Measurements from ENCODE around the gene ICAM4. TPM values are rescaled to one million over a fixed set of nuclear protein-coding genes. Genes with fewer than 3 reads are reported as not detected.
A peak's percentile ranks its signal among the peaks of the same experiment; 100 is the strongest.

ICAM4 gene
- total RNA-seq, 1 donor from 2014 or later = 0.52 TPM

DNA sequence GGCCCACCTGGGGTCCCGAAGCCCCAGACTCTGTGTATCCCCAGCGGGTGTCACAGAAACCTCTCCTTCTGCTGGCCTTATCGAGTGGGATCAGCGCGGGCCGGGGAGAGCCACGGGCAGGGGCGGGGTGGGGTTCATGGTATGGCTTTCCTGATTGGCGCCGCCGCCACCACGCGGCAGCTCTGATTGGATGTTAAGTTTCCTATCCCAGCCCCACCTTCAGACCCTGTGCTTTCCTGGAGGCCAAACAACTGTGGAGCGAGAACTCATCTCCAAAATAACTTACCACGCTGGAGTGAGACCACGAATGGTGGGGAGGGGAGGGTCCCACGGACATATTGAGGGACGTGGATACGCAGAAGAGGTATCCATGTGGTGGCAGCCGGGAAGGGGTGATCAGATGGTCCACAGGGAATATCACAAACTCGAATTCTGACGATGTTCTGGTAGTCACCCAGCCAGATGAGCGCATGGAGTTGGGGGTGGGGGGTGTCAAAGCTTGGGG is 2.0 kb downstream of the ICAM4 start:
- ATAC-seq (no peak), DNase-seq (peak; percentile 50)
- intact Hi-C loops (cut with micrococcal nuclease) = loop anchor here (10.0 kb wide), 1 partner anchor 46 kb away; the partner anchor contains the start of genes ICAM3 and RAVER1

DNA sequence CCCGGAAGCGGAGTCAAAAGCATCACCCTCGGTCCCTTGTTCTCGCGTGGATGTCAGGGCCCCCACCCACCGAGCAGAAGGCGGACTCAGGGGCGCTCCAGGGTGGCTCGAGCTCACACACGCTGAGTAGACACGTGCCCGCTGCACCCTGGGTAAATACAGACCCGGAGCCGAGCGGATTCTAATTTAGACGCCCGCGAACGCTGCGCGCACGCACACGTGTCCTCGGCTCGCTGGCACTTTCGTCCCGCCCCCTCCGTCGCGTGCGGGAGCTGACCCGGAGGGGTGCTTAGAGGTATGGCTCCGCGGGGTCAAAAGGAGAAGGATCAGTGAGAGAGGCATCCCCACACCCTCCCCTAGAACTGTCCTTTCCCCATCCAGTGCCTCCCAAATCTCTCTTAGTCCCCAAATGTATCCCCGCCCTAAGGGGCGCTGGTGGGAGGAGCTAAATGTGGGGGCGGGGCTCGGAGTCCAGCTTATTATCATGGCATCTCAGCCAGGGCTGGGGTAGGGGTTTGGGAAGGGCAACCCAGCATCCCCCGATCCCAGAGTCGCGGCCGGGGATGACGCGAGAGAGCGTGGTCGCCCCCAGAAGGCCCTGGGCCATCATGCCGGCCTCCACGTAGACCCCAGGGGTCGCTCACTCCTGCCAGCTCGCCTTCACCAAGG is 2.5 kb downstream of the ICAM4 start:
- ATAC-seq (no peak), DNase-seq (peak; percentile 52)
- intact Hi-C loops (cut with micrococcal nuclease) = loop anchor here (10.0 kb wide), 1 partner anchor 46 kb away; the partner anchor contains the start of genes ICAM3 and RAVER1

DNA sequence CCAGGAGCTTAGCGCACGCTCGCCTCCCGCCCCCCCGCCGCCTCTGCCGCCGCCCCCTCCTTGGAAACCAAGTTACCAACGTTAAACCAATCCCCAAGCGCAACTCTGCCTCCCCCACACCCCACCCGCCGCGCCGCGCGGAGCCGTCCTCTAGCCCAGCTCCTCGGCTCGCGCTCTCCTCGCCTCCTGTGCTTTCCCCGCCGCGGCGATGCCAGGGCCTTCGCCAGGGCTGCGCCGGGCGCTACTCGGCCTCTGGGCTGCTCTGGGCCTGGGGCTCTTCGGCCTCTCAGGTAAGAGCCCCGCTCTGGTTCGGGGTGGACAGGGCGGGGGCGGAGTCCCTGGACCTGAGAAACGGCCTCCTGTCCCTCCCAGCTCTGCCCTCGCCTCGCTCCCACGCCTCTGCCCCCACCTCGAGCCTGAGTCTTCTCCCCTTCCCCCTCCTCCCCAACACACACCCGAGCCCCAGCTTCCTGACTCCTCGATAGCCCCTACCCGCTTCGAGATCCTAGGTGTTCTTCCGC is 3.1 kb downstream of the ICAM4 start, which contains the start of gene ICAM5:
TSS of gene ICAM5 (plus strand) at position 117 of the 521 bp plus-strand sequence. CDS start at position 209, 92 bp downstream.
- ATAC-seq (no peak), DNase-seq (no peak)
- intact Hi-C loops (cut with micrococcal nuclease) = loop anchor here (10.0 kb wide), 1 partner anchor 45 kb away; the partner anchor contains the start of genes ICAM3 and RAVER1

DNA sequence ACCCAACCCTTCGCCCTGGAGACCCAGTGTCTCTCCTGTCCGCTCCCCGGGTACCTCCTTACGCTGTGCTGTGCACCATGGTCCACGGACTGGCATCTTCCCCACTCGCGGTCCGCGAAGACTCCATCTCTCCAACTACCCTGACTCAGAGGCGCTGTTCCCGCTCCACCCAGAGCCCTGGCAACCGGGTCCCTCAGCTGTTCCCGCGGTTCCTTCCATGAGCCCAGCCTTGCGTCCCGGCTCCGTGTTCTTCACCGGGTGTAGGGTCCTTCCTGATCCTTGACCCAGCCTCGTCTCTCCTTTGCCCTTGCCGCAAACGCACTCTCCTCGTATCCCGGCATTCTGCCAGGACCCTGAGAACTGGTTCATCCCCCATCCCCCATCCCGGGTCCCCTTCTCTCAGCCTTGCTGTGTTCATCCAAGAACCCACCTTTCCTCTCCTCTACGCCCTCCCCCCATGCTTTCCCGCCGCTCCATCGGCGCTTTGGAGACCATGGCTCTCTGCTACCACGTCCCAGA is 3.7 kb downstream of the ICAM4 start:
- ATAC-seq = no peak
- DNase-seq = no peak
- intact Hi-C loops (cut with micrococcal nuclease) = no loop called here

DNA sequence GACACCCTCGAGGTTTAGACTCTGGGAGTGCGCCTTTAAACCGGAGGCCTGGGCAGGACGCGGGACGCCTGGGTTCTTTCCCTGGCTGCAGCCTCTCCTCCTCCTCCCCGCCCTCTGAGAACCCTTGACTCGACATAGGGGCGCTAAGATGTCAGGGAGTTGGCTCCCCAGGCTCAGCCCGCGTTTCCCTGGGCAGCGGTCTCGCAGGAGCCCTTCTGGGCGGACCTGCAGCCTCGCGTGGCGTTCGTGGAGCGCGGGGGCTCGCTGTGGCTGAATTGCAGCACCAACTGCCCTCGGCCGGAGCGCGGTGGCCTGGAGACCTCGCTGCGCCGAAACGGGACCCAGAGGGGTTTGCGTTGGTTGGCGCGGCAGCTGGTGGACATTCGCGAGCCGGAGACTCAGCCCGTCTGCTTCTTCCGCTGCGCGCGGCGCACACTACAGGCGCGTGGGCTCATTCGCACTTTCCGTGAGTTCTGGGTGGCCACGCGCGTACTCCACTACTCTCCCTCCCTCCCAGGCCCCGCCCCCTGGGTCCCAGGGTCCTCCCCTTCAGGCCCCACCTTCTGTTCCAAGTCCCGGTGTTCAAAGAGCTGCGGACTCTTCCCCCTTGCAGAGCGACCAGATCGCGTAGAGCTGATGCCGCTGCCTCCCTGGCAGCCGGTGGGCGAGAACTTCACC is 4.3 kb downstream of the ICAM4 start:
- DNase-seq = peak; percentile 79

DNA sequence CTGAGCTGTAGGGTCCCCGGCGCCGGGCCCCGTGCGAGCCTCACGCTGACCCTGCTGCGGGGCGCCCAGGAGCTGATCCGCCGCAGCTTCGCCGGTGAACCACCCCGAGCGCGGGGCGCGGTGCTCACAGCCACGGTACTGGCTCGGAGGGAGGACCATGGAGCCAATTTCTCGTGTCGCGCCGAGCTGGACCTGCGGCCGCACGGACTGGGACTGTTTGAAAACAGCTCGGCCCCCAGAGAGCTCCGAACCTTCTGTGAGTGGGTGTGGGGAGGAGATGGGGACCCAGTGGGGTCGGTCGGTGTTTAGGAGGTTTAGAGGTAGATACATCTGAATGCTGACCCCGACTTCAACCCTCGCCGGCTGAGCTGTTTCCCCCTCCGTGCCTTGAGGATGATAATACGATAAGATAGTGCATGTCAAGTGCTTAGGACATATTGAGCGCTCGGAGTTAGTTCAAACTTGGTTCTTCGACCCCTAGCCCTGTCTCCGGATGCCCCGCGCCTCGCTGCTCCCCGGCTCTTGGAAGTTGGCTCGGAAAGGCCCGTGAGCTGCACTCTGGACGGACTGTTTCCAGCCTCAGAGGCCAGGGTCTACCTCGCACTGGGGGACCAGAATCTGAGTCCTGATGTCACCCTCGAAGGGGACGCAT is 4.9 kb downstream of the ICAM4 start:
- peak; percentile 1 for ATAC-seq
- intact Hi-C loops (cut with micrococcal nuclease) = no loop called here
- no peak for DNase-seq

More for the DNA sequence above, 4.3 kb downstream of the ICAM4 start:
- intact Hi-C loops (cut with micrococcal nuclease) = no loop called here
- peak; percentile 53 for ATAC-seq

DNA sequence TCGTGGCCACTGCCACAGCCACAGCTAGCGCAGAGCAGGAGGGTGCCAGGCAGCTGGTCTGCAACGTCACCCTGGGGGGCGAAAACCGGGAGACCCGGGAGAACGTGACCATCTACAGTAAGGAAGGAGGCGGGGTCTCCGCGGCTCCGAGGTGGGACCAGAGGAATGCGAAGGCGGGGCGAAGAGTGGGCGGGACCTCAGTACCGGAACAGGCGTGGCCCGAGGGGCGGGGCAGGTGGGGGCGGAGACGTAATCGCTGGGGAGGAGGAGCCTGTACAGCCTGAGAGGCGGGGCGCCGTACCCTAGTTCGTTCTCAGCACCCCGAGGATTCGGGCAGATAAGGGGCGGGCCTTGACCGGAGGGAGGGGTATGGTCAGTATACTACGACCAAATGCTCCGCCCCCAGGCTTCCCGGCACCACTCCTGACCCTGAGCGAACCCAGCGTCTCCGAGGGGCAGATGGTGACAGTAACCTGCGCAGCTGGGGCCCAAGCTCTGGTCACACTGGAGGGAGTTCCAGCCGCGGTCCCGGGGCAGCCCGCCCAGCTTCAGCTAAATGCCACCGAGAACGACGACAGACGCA is 5.5 kb downstream of the ICAM4 start:
- DNase-seq (peak; percentile 85), ATAC-seq (peak; percentile 70)
- intact Hi-C loops (cut with micrococcal nuclease) = no loop called here

DNA sequence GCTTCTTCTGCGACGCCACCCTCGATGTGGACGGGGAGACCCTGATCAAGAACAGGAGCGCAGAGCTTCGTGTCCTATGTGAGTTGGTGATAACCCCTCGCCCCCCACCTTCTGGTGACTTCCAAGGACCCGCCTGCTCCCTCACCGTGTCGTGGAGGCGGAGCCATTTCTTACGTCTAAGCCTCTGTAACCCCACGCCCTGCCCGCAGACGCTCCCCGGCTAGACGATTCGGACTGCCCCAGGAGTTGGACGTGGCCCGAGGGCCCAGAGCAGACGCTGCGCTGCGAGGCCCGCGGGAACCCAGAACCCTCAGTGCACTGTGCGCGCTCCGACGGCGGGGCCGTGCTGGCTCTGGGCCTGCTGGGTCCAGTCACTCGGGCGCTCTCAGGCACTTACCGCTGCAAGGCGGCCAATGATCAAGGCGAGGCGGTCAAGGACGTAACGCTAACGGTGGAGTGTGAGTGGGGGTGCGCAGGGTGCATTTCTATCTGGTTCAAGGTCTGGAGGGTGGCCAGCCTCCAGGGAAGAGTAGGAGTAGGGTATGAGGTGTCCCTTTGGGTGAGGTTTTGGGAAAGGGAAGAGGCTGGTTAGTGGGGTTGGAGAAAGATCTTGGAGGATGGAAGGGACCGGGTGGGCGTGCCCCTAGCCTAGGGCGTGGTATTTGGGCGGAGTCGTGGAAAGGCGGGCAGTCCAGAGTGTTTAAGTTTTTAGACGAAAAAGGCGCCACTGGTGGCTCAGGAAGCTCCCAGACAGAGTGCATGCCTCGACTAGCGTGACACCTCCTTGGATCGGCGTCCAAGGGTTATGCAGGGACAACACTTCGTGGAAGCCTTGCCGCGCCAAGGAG is 6.3 kb downstream of the ICAM4 start:
- no peak for DNase-seq
- intact Hi-C loops (cut with micrococcal nuclease) = no loop called here
- ATAC-seq = no peak

DNA sequence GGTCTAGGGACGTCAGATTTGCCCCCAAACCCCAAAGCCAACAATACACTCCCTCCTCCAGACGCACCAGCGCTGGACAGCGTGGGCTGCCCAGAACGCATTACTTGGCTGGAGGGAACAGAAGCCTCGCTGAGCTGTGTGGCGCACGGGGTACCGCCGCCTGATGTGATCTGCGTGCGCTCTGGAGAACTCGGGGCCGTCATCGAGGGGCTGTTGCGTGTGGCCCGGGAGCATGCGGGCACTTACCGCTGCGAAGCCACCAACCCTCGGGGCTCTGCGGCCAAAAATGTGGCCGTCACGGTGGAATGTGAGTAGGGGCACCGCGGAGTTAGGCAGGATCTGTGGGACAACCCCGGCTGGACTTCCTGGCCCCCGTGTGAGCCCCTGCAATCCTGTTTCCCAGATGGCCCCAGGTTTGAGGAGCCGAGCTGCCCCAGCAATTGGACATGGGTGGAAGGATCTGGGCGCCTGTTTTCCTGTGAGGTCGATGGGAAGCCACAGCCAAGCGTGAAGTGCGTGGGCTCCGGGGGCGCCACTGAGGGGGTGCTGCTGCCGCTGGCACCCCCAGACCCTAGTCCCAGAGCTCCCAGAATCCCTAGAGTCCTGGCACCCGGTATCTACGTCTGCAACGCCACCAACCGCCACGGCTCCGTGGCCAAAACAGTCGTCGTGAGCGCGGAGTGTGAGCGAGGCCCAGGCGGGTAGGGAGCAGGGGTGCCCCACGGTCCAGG is 7.0 kb downstream of the ICAM4 start:
- DNase-seq = no peak
- intact Hi-C loops (cut with micrococcal nuclease) = no loop called here
- ATAC-seq = no peak

DNA sequence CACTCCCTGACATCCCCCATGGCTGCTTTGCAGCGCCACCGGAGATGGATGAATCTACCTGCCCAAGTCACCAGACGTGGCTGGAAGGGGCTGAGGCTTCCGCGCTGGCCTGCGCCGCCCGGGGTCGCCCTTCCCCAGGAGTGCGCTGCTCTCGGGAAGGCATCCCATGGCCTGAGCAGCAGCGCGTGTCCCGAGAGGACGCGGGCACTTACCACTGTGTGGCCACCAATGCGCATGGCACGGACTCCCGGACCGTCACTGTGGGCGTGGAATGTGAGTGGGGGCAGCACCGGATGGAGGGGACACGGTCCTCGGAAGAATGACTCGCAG is 7.6 kb downstream of the ICAM4 start:
- intact Hi-C loops (cut with micrococcal nuclease) = no loop called here
- no peak for DNase-seq
- ATAC-seq = no peak

DNA sequence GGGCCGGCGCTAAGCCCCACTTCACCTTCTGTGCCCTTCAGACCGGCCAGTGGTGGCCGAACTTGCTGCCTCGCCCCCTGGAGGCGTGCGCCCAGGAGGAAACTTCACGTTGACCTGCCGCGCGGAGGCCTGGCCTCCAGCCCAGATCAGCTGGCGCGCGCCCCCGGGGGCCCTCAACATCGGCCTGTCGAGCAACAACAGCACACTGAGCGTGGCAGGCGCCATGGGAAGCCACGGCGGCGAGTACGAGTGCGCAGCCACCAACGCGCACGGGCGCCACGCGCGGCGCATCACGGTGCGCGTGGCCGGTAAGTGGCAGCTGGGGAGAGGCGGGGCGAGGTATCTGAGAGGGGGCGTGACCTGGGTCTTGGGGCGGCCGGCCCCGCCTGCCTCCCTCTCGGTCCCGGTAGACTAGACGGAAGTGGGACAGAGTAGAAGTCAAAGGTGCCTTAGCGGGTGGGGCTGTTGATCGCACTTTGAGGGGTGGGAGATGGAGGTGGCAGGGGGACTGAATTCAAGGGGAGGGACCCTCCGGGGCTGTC is 8.6 kb downstream of the ICAM4 start:
- no peak for ATAC-seq
- DNase-seq = peak; percentile 54
- intact Hi-C loops (cut with micrococcal nuclease) = no loop called here

DNA sequence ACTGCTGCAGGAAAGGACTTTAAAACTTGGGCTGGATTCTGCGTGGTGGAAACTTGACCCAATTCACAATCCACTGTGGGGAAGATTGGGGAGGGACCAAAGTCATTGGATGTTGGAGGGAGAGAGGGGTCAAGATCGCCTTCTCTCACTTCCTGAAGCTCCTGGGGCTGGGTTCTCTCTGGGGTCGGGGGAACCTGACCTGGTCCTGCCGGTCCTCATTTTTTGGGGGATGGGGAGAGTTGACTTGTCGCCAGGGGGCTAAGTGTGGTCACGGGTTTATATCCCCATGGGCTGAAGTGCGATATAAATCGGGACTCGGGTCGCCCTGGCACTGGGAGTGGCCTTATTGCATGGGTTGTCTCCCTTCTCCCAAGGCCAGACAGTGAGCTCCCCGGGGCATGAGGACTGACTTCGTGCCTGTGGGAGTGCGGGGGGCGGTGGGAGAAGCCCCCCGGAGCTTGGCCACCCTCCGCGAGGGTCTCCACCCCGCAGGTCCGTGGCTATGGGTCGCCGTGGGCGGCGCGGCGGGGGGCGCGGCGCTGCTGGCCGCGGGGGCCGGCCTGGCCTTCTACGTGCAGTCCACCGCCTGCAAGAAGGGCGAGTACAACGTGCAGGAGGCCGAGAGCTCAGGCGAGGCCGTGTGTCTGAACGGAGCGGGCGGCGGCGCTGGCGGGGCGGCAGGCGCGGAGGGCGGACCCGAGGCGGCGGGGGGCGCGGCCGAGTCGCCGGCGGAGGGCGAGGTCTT is 9.3 kb downstream of the ICAM4 start:
- intact Hi-C loops (cut with micrococcal nuclease) = no loop called here
- ATAC-seq (no peak), DNase-seq (no peak)

DNA sequence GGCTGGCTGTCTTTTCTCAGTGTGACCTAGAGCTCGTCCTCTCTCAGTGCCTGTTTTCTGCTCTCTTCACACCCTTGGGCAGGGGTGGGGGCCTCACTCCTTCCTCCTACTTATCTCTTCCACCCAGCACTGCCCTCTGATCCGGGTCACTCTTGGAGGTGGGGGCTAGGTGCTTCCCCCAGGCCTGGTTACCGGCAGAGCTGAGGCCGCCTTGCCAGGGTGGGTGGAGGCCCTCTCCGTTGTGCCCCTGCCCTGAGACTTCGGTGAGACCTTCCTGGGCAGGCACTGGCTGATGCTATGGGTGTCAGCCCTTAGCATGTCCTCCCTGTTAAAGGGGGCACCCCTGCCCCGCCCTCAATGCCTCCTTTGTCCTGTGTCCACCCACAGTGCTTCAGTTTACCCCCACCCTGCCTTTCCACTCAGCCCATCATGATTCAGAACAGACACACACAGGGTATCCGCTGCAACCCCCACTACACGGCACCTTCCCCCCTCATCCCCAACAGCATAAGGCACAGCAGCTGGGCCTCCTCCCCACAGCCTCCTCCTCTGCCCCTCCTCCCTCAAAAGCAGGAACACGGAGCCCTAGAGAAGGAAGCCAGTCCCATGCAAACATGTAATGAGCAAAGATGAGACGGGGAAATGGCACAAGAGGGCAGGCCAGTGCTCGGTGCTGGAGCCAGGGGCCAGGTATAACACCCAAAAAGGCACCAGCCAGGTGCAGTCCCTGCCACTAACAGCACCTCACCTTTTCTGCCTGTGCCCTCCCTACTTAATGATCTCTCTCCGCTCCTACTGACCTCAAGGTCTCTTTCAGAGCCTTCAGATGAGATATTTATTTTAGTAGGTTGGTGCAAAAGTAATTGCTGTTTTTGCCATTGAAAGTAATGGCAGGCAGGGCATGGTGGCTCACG is 13.0 kb downstream of the ICAM4 start:
- peak; percentile 42 for ATAC-seq
- intact Hi-C loops (cut with micrococcal nuclease) = no loop called here

DNA sequence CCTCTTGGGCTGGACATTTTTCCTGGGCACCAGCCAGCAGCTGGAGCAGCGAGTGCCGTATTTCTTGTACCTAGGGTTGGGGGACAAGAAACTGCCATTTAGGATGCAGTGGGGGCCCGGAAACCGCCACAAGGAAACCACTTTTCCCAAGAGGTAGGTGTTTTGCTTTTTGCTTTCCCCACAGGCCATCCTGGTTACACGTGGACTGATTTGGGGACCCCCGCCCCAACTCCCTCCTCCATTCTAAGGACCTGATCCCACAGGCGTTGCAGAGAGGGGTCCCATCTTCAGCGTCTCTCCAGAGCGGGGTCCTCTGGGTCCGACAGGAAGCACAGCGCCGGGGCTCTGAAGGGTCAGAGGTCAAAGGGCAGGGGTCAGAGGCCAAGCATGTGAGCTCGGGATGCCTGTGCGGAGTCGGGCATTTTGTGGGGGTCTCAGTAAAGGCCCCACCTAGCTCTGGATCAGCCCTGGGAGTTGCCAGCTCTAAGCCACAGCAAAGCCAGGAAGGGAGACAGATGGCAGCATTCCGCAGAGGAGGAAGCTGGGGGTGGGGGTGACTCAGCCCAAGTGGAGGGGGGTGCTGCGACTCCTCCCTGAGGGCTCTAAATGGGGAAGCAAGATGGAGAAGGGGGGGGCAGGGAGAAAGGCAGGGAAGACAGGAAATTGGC is 18.5 kb downstream of the ICAM4 start:
- intact Hi-C loops (cut with micrococcal nuclease) = no loop called here
- ATAC-seq (peak; percentile 63), DNase-seq (no peak)

More for the DNA sequence above, 13.0 kb downstream of the ICAM4 start:
- no peak for DNase-seq

DNA sequence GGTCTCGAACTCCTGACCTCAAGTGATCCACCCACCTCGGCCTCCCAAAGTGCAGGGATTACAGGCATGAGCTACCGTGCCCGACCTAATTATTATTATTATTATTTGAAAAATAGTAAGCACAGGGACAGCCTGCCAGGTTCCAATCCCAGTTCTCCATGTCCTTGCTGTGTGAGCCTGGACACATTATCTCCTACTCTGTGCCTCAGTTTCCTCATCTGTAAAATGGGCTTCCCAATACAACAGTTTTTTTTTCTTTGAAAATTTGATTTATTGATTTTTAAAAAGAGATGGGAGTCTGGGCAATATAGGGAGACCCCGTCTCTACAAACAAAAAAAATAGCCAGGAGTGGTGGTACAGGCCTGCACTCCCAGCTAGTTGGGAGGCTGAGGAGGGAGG is 19.6 kb downstream of the ICAM4 start:
- ATAC-seq (no peak), DNase-seq (no peak)
- intact Hi-C loops (cut with micrococcal nuclease) = no loop called here

All from left ventricle myocardium superior (tissue), 1 donor.